Liver (tissue), 9 donors: Measurements from ENCODE around the gene USP25. TPM values are rescaled to one million over a fixed set of nuclear protein-coding genes. Genes with fewer than 3 reads are reported as not detected.

Experiments
- DNase-seq: peaks from one replicate; pipeline ENCODE4 v3.0.0-alpha.2; 2017; ENCODE audit warnings: low spot score
- H3K27ac ChIP-seq, 2 donors: one replicate each; pipeline ENCODE4 v1.7.0; 2013; ENCODE audit warnings: inconsistent platforms in 2 of 2, low read length in 2 of 2, control low read depth in 1 of 2, low read depth in 1 of 2, mild to moderate bottlenecking in 1 of 2
- H3K27me3 ChIP-seq, 4 donors: one replicate each; pipeline versions ENCODE4 v1.6.1 to v1.7.0; 2013; ENCODE audit warnings: low read length in 3 of 4, inconsistent platforms in 1 of 4, mild to moderate bottlenecking in 1 of 4, moderate library complexity in 1 of 4; ENCODE audit not compliant: control insufficient read depth in 4 of 4, insufficient read depth in 4 of 4
- H3K36me3 ChIP-seq, 4 donors: one replicate each; pipeline versions ENCODE4 v1.6.1 to v1.7.0; 2013; ENCODE audit warnings: low read length in 3 of 4, mild to moderate bottlenecking in 3 of 4, low read depth in 1 of 4, moderate library complexity in 1 of 4; ENCODE audit not compliant: control insufficient read depth in 4 of 4, insufficient read depth in 3 of 4
- H3K4me1 ChIP-seq, 4 donors: one replicate each; pipeline versions ENCODE4 v1.6.1 to v1.7.0; 2013; ENCODE audit warnings: low read length in 3 of 4, mild to moderate bottlenecking in 3 of 4, moderate library complexity in 1 of 4; ENCODE audit not compliant: control insufficient read depth in 4 of 4, insufficient read depth in 4 of 4
- H3K4me3 ChIP-seq, 3 donors: one replicate each; pipeline versions ENCODE4 v1.6.1 to v1.7.0; 2013; ENCODE audit warnings: low read length in 3 of 3, control low read depth in 1 of 3, low read depth in 1 of 3, mild to moderate bottlenecking in 1 of 3
- H3K9ac ChIP-seq, 2 donors: one replicate each; pipeline ENCODE4 v1.7.0; 2013; ENCODE audit warnings: low read length in 2 of 2, mild to moderate bottlenecking in 2 of 2, moderate library complexity in 2 of 2, control low read depth in 1 of 2, low read depth in 1 of 2
- H3K9me3 ChIP-seq, 4 donors: one replicate each; pipeline versions ENCODE4 v1.6.1 to v1.7.0; 2013; ENCODE audit warnings: low read length in 3 of 4; ENCODE audit not compliant: control insufficient read depth in 4 of 4
- CTCF ChIP-seq: fragments of 150-350 bp; IDR thresholded peaks from 2 replicates; pipeline ENCODE4 v1.5.1; 2017; ENCODE audit warnings: improper control_type of control experiment, low read depth, low read length; ENCODE audit not compliant: missing input control
- EGR1 ChIP-seq, 2 donors: IDR thresholded peaks; 2 replicates each; pipeline ENCODE4 v1.6.1; 2016 to 2018; ENCODE audit warnings: antibody characterized with exemption in 2 of 2, low read depth in 2 of 2
- FOXA1 ChIP-seq: IDR thresholded peaks from 2 replicates; pipeline ENCODE4 v1.6.1; 2016; ENCODE audit warnings: antibody characterized with exemption
- HNF4G ChIP-seq: IDR thresholded peaks from 2 replicates; pipeline ENCODE4 v1.6.1; 2016; ENCODE audit warnings: antibody characterized with exemption
- JUND ChIP-seq, 2 donors: IDR thresholded peaks; 2 replicates each; pipeline ENCODE4 v1.6.1; 2016; ENCODE audit warnings: antibody characterized with exemption in 2 of 2
- MAX ChIP-seq: IDR thresholded peaks from 2 replicates; pipeline ENCODE4 v1.6.1; 2016; ENCODE audit warnings: antibody characterized with exemption
- NR2F2 ChIP-seq: IDR thresholded peaks from 2 replicates; pipeline ENCODE4 v1.6.1; 2016; ENCODE audit warnings: antibody characterized with exemption
- RAD21 ChIP-seq, 2 donors: IDR thresholded peaks; 2 replicates each; pipeline ENCODE4 v1.6.1; 2016; ENCODE audit warnings: antibody characterized with exemption in 2 of 2, mild to moderate bottlenecking in 2 of 2
- SP1 ChIP-seq: IDR thresholded peaks from 2 replicates; pipeline ENCODE4 v1.6.1; 2018; ENCODE audit warnings: antibody characterized with exemption, mild to moderate bottlenecking
- YY1 ChIP-seq: IDR thresholded peaks from 2 replicates; pipeline ENCODE4 v1.6.1; 2016; ENCODE audit warnings: antibody characterized with exemption, mild to moderate bottlenecking
- WGBS: extraction: QIAGEN DNeasy Blood & Tissue Kit; methylation state at CpG from one replicate; pipeline ENCODE4 v1.1.7; 2013; 5-methylcytosine and 5-hydroxymethylcytosine counted together
- polyA plus RNA-seq, 2 donors: library from polyadenylated mRNA; stranded (reverse) in 1 of 2; unstranded in 1 of 2; fragments of 200-250 nt in 1 of 2; fragments of >200 nt in 1 of 2; fragmentation: Nextera tagmentation in 1 of 2; extraction: Ambion mirVana in 1 of 2; gene quantifications; one replicate each; pipeline versions ENCODE4 v1.2.1 to v1.2.3, GENCODE V29; 2013 to 2015
- total RNA-seq, 2 donors: library from RNA; depleted of rRNA; stranded (reverse); fragments of >200 nt; gene quantifications; one replicate each; pipeline ENCODE4 v1.2.3, GENCODE V29; 2014
- TF ChIP-seq, protein P1 (sequence below): IDR thresholded peaks from 2 replicates; pipeline ENCODE4 v1.6.1; 2016; ENCODE audit warnings: antibody characterized with exemption, mild to moderate bottlenecking
- TF ChIP-seq, protein P2 (sequence below): IDR thresholded peaks from 2 replicates; pipeline ENCODE4 v1.6.1; 2016; ENCODE audit warnings: antibody characterized with exemption
- donor health status: healthy.
- donor health status: healthy.
- donor health status: healthy.
- donor health status: healthy.
- donor health status: healthy.

The USP25 gene
- total and polyA plus RNA-seq, 4 donors: 6.0 to 26.7 (median 15.3) TPM

GRCh38 chr21:15764878-15765277 lies 35.1 kb downstream of the USP25 start:
- H3K4me3 ChIP-seq: no peak overlapping the region
- H3K27ac ChIP-seq: no peak overlapping the region
- H3K27me3 ChIP-seq: no peaks in the 10 kb centered on the region
- 76% methylated on average over 3 of the region's 3 CpGs for whole genome bisulfite sequencing
- H3K9me3 ChIP-seq: no peaks in the 10 kb centered on the region
- TF ChIP-seq NR2F2: no peak
- TF ChIP-seq SP1: no peak
- no peak for TF ChIP-seq FOXA1
- no peak for TF ChIP-seq JUND (IDR thresholded peaks at IDR 0.05)
- TF ChIP-seq, protein P1, sequence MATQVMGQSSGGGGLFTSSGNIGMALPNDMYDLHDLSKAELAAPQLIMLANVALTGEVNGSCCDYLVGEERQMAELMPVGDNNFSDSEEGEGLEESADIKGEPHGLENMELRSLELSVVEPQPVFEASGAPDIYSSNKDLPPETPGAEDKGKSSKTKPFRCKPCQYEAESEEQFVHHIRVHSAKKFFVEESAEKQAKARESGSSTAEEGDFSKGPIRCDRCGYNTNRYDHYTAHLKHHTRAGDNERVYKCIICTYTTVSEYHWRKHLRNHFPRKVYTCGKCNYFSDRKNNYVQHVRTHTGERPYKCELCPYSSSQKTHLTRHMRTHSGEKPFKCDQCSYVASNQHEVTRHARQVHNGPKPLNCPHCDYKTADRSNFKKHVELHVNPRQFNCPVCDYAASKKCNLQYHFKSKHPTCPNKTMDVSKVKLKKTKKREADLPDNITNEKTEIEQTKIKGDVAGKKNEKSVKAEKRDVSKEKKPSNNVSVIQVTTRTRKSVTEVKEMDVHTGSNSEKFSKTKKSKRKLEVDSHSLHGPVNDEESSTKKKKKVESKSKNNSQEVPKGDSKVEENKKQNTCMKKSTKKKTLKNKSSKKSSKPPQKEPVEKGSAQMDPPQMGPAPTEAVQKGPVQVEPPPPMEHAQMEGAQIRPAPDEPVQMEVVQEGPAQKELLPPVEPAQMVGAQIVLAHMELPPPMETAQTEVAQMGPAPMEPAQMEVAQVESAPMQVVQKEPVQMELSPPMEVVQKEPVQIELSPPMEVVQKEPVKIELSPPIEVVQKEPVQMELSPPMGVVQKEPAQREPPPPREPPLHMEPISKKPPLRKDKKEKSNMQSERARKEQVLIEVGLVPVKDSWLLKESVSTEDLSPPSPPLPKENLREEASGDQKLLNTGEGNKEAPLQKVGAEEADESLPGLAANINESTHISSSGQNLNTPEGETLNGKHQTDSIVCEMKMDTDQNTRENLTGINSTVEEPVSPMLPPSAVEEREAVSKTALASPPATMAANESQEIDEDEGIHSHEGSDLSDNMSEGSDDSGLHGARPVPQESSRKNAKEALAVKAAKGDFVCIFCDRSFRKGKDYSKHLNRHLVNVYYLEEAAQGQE: no peak
- TF ChIP-seq, protein P2, sequence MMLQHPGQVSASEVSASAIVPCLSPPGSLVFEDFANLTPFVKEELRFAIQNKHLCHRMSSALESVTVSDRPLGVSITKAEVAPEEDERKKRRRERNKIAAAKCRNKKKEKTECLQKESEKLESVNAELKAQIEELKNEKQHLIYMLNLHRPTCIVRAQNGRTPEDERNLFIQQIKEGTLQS: no peak
- H3K4me1 ChIP-seq: peaks cover 2 to 18% (median 17%) of the 10 kb centered on the region in 4 donors
- no peaks in the 10 kb centered on the region for H3K36me3 ChIP-seq
- H3K9ac ChIP-seq: no peak overlapping the region
- DNase-seq: no peak

GRCh38 chr21:15766952-15767603 lies 37.3 kb downstream of the USP25 start:
- WGBS: 60% methylated on average over 1 of the region's 1 CpG
- Histone ChIP-seq H3K36me3 (no peaks in the 10 kb centered on the region), H3K9ac (no peak overlapping the region)

More at GRCh38 chr21:15766952-15767603, 37.3 kb downstream of the USP25 start:
- Histone ChIP-seq H3K27ac (no peak overlapping the region), H3K27me3 (no peaks in the 10 kb centered on the region), H3K4me3 (no peak overlapping the region), H3K9me3 (no peaks in the 10 kb centered on the region), H3K4me1 (peaks cover 0 to 9% (median 7%) of the 10 kb centered on the region in 4 donors)
- TF ChIP-seq HNF4G (no peak), CTCF (no peak), YY1 (no peak), RAD21 (IDR thresholded peaks at IDR 0.05) (no peak), EGR1 (IDR thresholded peaks at IDR 0.05; ENCODE audit: low read depth in 2 of 2) (no peak), MAX (no peak)
- TF ChIP-seq, protein P1: no peak
- DNase-seq: no peak
